ENCODE results near the gene OR6C75.
"Not testable (repeated sequence)": the region's sequence is repeated elsewhere in the genome, so short reads cannot be mapped to it uniquely, and the experiment has no call there.

DNA sequence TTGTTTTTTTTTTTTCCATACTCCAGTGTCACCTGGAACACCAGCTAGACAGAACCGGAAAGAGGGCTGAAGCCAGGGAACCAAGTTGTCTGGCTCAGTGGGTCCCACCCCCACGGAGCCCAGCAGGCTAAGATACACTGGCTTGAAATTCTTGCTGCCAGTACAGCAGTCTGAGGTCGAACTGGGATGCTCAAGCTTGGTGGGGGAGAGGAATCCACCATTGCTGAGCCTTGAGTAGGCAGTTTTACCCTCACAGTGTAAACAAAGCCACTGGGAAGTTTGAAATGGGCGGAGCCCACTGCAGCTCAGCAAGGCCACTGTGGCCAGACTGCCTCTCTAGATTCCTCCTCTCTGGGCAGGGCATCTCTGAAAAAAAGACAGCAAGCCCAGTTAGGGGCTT lies 7.4 kb upstream of the OR6C75 start:
- TF ChIP-seq, protein P1, sequence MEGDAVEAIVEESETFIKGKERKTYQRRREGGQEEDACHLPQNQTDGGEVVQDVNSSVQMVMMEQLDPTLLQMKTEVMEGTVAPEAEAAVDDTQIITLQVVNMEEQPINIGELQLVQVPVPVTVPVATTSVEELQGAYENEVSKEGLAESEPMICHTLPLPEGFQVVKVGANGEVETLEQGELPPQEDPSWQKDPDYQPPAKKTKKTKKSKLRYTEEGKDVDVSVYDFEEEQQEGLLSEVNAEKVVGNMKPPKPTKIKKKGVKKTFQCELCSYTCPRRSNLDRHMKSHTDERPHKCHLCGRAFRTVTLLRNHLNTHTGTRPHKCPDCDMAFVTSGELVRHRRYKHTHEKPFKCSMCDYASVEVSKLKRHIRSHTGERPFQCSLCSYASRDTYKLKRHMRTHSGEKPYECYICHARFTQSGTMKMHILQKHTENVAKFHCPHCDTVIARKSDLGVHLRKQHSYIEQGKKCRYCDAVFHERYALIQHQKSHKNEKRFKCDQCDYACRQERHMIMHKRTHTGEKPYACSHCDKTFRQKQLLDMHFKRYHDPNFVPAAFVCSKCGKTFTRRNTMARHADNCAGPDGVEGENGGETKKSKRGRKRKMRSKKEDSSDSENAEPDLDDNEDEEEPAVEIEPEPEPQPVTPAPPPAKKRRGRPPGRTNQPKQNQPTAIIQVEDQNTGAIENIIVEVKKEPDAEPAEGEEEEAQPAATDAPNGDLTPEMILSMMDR (IDR thresholded peaks at IDR 0.05; ENCODE audit: extremely low read depth in 1 of 2, insufficient read depth in 1 of 2, low read depth in 1 of 2, low read length in 2 of 2): not testable (repeated sequence)
- TF ChIP-seq POLR2AphosphoS5 (IDR thresholded peaks at IDR 0.05; ENCODE audit: insufficient read depth, low read depth, low read length); GATA2 (IDR thresholded peaks at IDR 0.05; ENCODE audit: insufficient read depth, insufficient read length, low read depth, low read length); EZH2 (IDR thresholded peaks at IDR 0.05; ENCODE audit: borderline replicate concordance, low read depth, low read length, severe bottlenecking); FOS (IDR thresholded peaks at IDR 0.05; ENCODE audit: borderline replicate concordance, insufficient read depth, low read length); MYC (IDR thresholded peaks at IDR 0.05; ENCODE audit: low read depth, low read length); POLR2A (IDR thresholded peaks at IDR 0.05; ENCODE audit: low read depth, low read length): not testable (repeated sequence)
